Measurements from ENCODE around the gene NUDT22.

DNA sequence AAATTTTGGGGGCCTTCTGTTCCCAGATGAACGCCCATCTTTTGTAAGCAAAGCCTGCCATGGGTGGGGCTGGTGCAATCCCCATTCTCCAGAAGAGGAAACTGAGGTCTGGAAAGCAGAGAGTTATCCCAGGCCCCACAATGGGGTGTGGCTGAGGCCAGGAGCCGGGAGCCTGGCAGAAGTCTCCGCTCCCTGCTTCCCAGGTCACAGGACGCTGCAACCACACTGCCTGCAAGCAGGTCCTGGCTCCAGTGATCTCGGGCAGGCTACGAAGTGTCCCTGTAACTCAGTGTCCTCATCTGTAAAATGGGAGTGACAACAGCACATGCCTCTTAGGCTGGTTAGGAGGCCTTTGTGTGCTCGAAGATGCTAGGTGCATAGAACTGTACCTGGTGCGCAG is 27.0 kb downstream of the NUDT22 start:
- TF ChIP-seq, protein P1, sequence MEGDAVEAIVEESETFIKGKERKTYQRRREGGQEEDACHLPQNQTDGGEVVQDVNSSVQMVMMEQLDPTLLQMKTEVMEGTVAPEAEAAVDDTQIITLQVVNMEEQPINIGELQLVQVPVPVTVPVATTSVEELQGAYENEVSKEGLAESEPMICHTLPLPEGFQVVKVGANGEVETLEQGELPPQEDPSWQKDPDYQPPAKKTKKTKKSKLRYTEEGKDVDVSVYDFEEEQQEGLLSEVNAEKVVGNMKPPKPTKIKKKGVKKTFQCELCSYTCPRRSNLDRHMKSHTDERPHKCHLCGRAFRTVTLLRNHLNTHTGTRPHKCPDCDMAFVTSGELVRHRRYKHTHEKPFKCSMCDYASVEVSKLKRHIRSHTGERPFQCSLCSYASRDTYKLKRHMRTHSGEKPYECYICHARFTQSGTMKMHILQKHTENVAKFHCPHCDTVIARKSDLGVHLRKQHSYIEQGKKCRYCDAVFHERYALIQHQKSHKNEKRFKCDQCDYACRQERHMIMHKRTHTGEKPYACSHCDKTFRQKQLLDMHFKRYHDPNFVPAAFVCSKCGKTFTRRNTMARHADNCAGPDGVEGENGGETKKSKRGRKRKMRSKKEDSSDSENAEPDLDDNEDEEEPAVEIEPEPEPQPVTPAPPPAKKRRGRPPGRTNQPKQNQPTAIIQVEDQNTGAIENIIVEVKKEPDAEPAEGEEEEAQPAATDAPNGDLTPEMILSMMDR (IDR thresholded peaks at IDR 0.05; ENCODE audit: control extremely low read depth in 1 of 3, insufficient read depth in 1 of 3, low read depth in 1 of 3, low read length in 3 of 3), result no peak
- TF ChIP-seq SUZ12 (IDR thresholded peaks at IDR 0.05; ENCODE audit: low read length), result no peak
- no peak for TF ChIP-seq NRF1 (IDR thresholded peaks at IDR 0.05; ENCODE audit: low read depth, low read length)
- no peak for TF ChIP-seq CHD2 (IDR thresholded peaks at IDR 0.05; ENCODE audit: low read length)
- TF ChIP-seq EP300 (IDR thresholded peaks at IDR 0.05; ENCODE audit: borderline replicate concordance in 1 of 2, low read depth in 2 of 2, low read length in 2 of 2), result no peak
- no peak for TF ChIP-seq RAD21 (IDR thresholded peaks at IDR 0.05 in 1 of 2, conservative IDR thresholded peaks at IDR 0.05 in 1 of 2; ENCODE audit: low read depth in 2 of 2, low read length in 2 of 2)

Data from H1 (cell line).